OCI-M2 (cell line): ENCODE data around the gene RCAN1.
"Not testable (repeated sequence)": the region's sequence is repeated elsewhere in the genome, so short reads cannot be mapped to it uniquely, and the experiment has no call there.

Experiments used
- DNase-seq: peaks from one replicate; lab custom pipeline; 2025; ENCODE audit not compliant: unreplicated experiment; lab: John Stamatoyannopoulos, UW

RCAN1 gene

DNA sequence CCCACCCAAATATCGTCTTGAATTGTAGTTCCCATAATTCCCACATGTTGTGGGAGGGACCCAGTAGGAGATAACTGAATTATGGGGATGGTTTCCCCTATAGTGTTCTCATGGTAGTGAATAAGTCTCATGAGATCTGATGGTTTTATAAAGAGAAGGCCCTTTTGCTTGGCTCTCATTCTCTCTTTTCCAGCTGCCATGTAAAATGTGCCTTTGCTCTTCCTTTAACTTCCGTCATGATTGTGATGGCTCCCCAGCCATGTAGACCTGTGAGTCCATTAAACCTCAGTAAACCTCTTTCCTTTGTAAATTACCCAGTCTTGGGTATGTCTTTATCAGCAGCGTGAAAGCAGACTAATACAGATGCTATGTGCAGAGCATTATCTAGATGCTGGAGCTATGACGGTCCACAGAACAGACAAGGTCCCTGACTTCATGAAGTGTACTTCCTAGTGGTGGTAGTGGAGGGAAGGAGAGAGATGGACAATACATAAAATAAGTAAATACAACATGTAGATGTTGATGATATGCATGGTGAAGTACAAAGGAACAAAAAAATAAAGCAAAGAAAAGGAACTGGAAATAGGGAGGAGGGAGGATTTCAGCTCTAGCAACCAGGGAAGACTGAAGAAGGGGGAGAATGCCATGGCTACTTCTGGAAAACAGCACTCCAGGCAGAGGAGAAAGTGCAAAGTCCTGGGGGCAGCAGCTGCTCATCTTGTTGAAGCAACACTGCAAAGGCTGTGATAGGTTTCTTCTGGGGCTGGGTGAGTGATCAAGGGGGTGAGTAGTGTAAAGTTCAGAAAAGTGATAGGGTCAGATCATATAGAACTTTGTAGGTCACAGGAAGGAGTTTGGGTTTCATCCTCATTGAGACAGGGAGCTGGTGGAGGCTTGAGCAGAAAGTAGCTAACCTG, 6.8 kb upstream of the RCAN1 start:
- no peak for DNase-seq

- no peak for DNase-seq
Measured at GRCh38 chr21:34619841-34620665, 5.1 kb upstream of the RCAN1 start.

- no peak for DNase-seq
Measured at GRCh38 chr21:34618941-34619340, 4.0 kb upstream of the RCAN1 start.

GRCh38 chr21:34617753-34618339, 2.9 kb upstream of the RCAN1 start:
- DNase-seq = no peak

DNA sequence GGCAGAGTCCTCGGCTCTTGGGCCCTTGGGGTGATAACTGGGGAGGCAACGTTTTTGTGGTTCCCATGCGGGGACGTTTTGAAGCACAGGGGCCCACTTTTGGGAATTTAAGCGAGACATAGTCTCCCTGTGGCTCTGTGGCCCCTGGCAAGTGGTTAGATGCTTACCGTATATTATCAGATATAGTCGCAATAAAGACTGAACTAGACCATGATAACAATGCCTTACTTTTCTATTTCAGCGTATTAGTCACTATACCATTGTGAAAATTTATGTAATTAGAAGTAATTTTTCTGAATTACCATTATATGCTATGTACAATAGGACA, 538 bp upstream of the RCAN1 start:
- DNase-seq = no peak

DNA sequence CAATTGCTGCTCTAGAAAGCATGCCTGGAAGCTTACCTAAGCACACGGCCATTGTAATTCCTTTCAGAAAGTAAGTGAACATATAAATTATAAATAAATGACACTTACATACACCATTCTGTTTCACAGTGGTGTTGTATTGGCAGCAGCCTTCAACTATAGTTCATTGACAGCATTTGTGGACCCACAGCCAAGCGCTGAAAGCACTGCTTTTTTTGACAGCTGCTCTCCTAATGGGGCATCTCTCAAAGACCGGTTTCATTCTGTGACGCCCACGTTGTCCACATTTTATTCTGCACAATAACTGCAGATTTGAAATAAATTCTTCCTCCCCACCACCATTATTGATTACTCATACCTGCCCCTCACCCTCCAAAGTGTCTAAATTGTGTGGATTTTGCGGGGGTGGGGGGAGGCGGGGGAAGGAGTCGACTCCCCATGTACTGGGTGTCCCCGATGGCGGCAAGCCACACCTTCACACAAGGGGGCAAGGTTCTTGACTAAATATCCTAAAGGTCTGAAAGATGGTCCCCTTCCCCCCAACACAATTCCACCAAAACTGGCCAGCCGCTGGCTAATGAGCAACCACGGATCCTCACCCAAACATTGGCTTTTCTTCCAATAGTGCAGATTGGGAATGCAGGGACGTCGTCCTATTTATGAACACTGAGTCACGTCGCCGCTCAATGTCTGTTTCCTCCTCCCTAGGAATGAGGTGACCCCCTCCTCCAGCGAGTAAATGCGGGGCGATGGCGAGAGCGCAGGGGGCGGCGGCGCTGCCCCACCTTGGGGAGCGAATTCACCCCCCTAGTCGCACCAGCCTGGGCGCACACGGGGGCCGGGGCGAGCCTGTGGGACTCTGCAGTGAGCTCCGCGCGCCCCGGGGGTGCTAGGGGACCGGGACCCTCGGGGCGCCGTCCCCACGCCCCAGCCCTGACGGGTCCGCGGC, 960 bp downstream of the RCAN1 start:
- no peak for DNase-seq

DNA sequence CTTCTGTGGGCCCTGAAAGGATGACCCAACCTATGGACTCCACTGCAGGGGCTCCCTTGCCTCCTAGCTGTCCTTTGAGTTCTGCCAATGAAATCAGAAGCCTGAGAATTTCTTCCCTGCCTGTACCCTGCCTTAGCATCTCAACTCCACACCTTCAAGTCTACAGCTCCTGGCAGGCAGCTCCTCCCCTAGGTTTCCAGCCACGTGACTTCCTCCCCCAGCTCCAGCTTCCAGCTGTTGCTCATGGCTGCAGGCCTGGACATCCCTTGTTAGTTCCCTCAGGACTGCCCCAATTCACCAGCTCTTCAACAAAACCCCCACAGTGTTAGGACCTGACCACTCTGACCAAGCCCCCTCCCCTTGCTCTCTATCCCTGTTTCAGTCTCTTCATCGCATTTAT, 2.4 kb downstream of the RCAN1 start:
- DNase-seq = no peak

GRCh38 chr21:34612056-34612455, 2.9 kb downstream of the RCAN1 start:
- DNase-seq = no peak

DNA sequence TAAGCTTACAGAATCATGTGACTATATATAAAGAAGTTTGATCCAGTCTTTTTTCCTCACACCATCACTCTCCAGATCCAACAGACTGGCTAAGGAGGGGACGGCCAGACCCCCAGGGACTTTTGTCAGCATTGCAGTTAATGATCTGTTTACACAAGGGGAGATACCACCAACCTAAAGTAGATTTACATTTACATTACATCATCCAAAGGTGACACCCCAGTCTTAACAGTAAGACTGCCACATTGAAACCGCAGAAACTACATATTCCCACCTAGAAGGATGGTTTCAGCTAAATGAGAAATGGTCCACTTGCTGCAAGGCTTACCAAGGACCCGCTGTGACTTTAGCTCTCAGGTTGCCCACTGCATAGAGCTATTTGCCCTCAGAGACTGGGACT, 3.4 kb downstream of the RCAN1 start:
- DNase-seq = no peak

DNA sequence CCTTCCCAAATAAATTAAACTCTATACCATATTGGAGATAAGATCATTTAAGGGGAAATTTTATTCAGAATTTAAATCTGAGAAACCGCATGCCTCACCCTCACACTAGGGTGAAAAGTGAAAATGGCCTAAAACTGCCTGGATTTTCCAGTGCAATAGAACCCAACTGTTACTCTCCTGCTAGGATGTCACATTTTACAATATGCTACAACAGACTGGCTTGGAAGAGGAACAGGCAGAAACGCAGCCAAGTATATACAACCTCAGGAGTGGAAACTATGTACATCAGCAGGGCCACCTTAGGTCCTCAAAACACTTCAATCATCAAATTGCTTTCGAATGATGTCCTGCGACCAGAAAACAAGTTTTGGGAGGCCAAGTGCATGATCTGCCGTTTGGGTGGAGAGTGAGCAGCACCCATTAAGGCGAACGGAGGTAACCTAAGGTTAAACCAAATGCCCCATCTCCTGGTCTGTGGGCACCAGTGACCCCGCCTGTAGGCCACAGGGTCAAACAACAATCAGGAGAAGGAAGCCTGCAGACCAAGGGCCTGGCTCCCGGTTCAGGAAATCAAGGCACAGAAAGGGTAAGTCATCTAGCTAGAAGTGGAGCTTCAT, 4.9 kb downstream of the RCAN1 start:
- DNase-seq = no peak

DNA sequence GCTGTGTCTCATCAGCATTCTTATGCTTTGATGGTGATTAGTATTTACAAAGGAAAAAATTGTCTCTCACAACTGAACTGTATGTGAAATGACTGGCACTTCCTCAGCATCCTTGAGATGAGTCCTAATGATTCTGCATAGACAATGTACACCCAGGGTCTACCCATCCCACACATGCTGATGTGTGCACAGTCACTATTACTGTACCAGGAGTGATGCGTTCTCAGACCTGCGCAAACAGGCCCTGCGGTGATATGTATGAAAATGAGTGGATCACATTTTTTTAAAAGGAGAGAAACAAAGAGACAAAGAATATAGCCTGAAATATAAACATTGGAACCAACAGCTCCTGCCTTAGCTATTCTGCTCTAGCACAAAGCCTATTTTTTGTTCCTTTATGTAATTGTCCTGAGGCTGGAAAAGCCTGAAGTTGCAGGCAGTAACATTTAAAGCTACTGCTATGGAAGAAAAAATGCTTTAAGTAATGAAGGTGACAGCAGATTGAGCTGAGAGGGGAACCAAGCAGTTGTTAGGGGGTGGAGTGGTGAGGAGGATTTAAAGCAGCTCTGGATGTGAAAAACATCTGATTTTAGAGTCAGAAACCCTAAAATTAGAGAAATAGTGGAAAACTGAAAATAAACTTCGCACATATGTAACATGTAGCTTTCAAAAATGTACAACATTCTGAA, 5.5 kb downstream of the RCAN1 start:
- DNase-seq = no peak

DNA sequence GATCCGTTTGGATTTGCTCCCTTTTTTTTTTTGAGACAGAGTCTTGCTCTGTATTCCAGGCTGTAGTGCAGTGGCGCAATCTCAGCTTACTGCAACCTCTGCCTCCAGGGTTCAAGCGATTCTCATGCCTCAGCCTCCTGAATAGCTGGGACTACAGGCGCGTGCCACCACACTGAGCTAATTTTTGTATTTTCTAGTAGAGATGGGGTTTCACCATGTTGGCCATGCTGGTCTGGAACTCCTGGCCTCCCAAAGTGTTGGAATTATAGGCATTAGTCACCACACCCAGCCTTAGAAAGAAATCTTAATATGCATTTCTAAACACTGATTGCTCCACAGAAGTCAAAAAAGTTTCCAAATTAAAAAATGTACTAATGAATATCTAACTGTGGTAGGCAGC, 7.5 kb downstream of the RCAN1 start:
- DNase-seq = not testable (repeated sequence)

GRCh38 chr21:34606621-34607020, 8.3 kb downstream of the RCAN1 start:
- no peak for DNase-seq

DNA sequence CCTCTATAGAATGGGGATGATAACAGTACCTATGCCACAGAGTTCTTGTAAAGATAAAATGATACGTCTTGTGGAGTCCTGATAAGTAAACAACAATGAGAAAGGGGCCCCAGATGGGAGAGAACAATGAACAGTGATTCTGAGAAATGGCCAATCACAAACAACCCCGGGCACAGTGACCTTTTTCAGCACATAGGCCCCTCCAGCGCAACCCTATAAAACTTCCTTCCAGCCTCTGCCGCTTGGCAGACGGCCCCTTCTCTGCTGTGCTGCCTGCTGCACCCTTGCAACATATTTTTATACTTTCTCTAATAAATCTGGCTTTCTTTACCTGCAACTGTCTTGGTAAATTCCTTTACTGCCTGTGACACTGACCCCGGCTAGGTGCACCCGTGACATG, 8.9 kb downstream of the RCAN1 start:
- no peak for DNase-seq

GRCh38 chr21:34604956-34605355, 10.0 kb downstream of the RCAN1 start:
- DNase-seq = not testable (repeated sequence)

- DNase-seq = no peak
Measured at GRCh38 chr21:34604556-34604955, 10.4 kb downstream of the RCAN1 start.

GRCh38 chr21:34603710-34604057, 11.2 kb downstream of the RCAN1 start:
- no peak for DNase-seq

DNA sequence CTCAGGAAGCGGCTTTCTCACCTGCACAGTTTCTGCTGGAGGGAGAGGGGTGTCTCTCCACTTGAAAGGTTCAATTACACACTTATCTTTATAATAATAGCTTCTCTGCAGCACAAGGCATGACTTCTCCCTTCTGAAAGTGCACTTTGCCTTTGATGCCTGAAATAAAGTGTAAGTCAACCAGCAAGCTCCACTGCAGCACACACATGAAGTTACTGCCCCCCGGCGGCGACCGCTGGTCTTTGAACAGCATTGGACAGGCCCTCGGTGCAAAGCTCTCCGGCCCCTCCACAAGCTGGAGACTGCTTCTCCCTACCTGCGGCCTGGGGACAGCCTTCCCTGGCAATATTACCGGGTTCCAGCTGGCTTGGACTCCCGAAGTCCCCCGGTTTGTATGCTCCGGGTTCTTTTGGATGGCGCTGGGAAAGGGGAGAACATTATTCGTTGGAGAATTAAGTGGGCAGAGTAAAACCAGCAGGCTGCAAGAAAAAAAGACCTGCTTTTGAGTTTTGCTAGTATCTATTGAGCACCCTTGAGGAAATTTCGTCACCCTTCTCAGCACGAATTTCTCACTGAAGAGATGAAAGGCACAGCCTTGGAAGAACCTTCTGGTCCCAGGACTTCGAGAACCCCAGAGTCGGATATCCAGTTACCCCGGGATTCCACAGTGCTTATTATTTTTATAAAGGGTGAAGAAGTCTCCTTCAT, 11.8 kb downstream of the RCAN1 start:
- no peak for DNase-seq

- no peak for DNase-seq
Measured at GRCh38 chr21:34602061-34602460, 12.9 kb downstream of the RCAN1 start.
